ENCODE results near the gene MIEN1. TPM values are rescaled to one million over a fixed set of nuclear protein-coding genes. Genes with fewer than 3 reads are reported as not detected.
"Not testable (repeated sequence)": the region's sequence is repeated elsewhere in the genome, so short reads cannot be mapped to it uniquely, and the experiment has no call there.

MIEN1 gene
- total RNA-seq, 2 donors from 2014 or later = 74.1 to 103 TPM

GRCh38 chr17:39765175-39765574 lies 34.8 kb upstream of the MIEN1 start:
- intact Hi-C loops (cut with DNase I) = no loop called here
- H3K9ac ChIP-seq (ENCODE audit: low read depth in 2 of 2, low read length in 2 of 2) = no peak overlapping the region
- no peaks in the 10 kb centered on the region for H3K4me1 ChIP-seq
- no peak overlapping the region for H3K4me3 ChIP-seq
- TF ChIP-seq CTCF (IDR thresholded peaks at IDR 0.05) = no peak
- H3K27ac ChIP-seq = no peak overlapping the region
- no peaks in the 10 kb centered on the region for H3K9me3 ChIP-seq
- no peak for DNase-seq
- no peaks in the 10 kb centered on the region for H3K27me3 ChIP-seq
- H3K36me3 ChIP-seq = no peaks in the 10 kb centered on the region

GRCh38 chr17:39764171-39764570 lies 33.8 kb upstream of the MIEN1 start:
- intact Hi-C loops (cut with DNase I); H3K4me3 ChIP-seq; H3K27ac ChIP-seq; H3K27me3 ChIP-seq; H3K4me1 ChIP-seq; DNase-seq; H3K9me3 ChIP-seq; H3K36me3 ChIP-seq; H3K9ac ChIP-seq (ENCODE audit: low read depth in 2 of 2, low read length in 2 of 2): not testable (repeated sequence)

- DNase-seq = no peak
- H3K27me3 ChIP-seq = no peaks in the 10 kb centered on the region
- no peak overlapping the region for H3K4me3 ChIP-seq
- no peaks in the 10 kb centered on the region for H3K36me3 ChIP-seq
- no peak for TF ChIP-seq CTCF (IDR thresholded peaks at IDR 0.05)
- no peaks in the 10 kb centered on the region for H3K4me1 ChIP-seq
- H3K27ac ChIP-seq = no peak overlapping the region
- no peak overlapping the region for H3K9ac ChIP-seq (ENCODE audit: low read depth in 2 of 2, low read length in 2 of 2)
- no peaks in the 10 kb centered on the region for H3K9me3 ChIP-seq
- intact Hi-C loops (cut with DNase I) = no loop called here
Observed at GRCh38 chr17:39763051-39763820, 32.9 kb upstream of the MIEN1 start.

GRCh38 chr17:39761861-39762496 lies 31.6 kb upstream of the MIEN1 start:
- Histone ChIP-seq H3K4me3 (no peak overlapping the region), H3K9me3 (no peaks in the 10 kb centered on the region), H3K36me3 (no peaks in the 10 kb centered on the region), H3K27ac (no peak overlapping the region), H3K9ac (ENCODE audit: low read depth in 2 of 2, low read length in 2 of 2) (no peak overlapping the region), H3K27me3 (no peaks in the 10 kb centered on the region), H3K4me1 (no peaks in the 10 kb centered on the region)
- no peak for DNase-seq
- TF ChIP-seq CTCF (IDR thresholded peaks at IDR 0.05) = no peak
- intact Hi-C loops (cut with DNase I) = no loop called here

- Histone ChIP-seq H3K27ac (no peak overlapping the region), H3K27me3 (no peaks in the 10 kb centered on the region)
- DNase-seq = no peak
Observed at GRCh38 chr17:39759204-39759603, 28.9 kb upstream of the MIEN1 start.

More at GRCh38 chr17:39759204-39759603, 28.9 kb upstream of the MIEN1 start:
- Histone ChIP-seq H3K9ac (ENCODE audit: low read depth in 2 of 2, low read length in 2 of 2) (no peak overlapping the region), H3K9me3 (no peaks in the 10 kb centered on the region), H3K36me3 (no peaks in the 10 kb centered on the region), H3K4me3 (no peak overlapping the region), H3K4me1 (no peaks in the 10 kb centered on the region)
- no peak for TF ChIP-seq CTCF (IDR thresholded peaks at IDR 0.05)
- intact Hi-C loops (cut with DNase I) = no loop called here
